Midbrain (tissue), 1 donor: ENCODE measurements around the gene KIAA1328.
"Not testable (repeated sequence)": the region's sequence is repeated elsewhere in the genome, so short reads cannot be mapped to it uniquely, and the experiment has no call there.

Source experiments
- DNase-seq: peaks from one replicate; lab custom pipeline; 2025; lab: John Stamatoyannopoulos, UW

The KIAA1328 gene

DNA sequence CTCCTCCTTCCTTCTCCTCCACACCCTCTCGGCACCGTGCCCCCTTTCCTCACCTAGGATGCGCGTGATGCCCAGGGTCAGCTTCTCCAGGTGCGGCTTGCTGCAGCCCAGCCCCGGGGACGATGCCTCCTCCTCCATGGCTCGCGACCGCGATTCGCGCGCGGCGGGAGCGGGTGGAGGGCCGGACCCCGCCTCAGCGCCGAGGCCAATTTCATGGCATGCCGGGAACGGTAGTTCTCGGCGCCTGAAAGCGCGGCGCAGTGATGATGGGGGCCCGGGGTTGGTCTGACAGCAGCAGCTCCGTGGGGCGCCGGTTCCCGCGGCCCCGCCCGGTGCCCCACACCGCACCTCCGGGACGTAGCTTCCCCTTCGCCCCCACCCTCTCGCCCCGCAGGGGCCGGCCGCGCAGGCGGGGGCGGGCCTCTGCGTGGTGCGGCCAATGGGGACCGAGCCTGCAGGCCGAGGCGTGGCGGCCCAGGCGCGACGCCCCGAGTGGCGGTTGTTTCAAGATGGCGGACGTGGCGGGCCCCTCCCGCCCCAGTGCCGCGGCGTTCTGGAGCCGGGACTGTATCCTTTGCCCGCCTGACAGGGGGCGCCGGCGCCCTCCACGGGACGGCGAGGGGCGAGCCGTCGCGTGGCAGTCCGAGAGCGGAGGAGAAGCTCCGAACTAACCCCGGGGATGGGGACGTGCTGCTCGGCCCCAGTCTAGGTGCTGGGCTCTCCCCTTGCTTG is at the start of gene KIAA1328, which contains the start of gene TPGS2:
Gene KIAA1328, plus strand, starts transcription at position 498 of the 732 bp plus-strand sequence. Its CDS starts 12 bp downstream, at position 510.
Gene TPGS2, minus strand, starts transcription at position 373 of the 732 bp plus-strand sequence. Its CDS starts 235 bp downstream, at position 138.
- DNase-seq: peak; percentile 91

DNA sequence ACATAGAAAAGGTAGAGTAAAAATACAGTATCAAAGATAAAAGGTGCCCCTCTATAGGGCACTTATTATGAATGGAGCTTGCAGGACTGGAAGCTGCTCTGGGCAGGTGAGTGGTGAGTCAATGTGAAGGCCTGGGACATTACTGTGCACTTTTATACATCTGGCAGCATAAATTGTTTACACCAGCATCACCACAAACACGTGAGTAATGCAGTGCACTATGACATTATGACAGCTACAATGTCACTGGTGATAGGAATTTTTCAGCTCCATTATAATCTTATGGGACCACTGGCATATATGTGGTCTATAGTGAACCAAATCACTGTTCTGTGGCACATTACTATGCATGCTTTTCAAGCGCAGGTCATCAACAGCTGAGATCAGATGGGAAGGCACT is 48.2 kb upstream of the KIAA1328 start:
- no peak for DNase-seq

- no peak for DNase-seq
Observed at GRCh38 chr18:36782710-36783109, 46.2 kb upstream of the KIAA1328 start.

DNA sequence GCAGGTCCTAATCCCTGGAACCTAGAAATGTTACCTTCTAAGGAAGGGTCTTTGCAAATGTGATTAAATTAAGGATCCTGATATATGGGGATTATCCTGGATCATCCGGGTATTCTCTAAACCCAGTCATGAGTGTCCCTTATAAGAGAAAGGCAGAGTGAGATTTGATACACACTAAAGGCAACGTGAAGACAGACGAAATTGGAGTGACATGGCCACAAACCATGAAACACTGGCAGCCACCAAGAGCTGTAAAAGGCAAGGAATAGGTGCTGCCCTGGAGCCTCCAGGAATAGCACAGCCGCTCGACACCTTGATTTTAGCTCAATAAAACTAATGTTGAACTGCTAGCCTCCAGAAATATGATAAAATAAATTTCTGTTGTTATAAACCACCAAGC is 45.1 kb upstream of the KIAA1328 start:
- DNase-seq: no peak

GRCh38 chr18:36786686-36787085 is 42.2 kb upstream of the KIAA1328 start:
- no peak for DNase-seq

- DNase-seq: no peak
Observed at GRCh38 chr18:36792634-36793283, 36.2 kb upstream of the KIAA1328 start.

GRCh38 chr18:36798738-36799473 is 30.0 kb upstream of the KIAA1328 start:
- DNase-seq: no peak

- no peak for DNase-seq
Observed at GRCh38 chr18:36805105-36805504, 23.8 kb upstream of the KIAA1328 start.

- DNase-seq: no peak
Observed at GRCh38 chr18:36808681-36809080, 20.2 kb upstream of the KIAA1328 start.

- DNase-seq: peak; percentile 69
Observed at GRCh38 chr18:36809590-36810381, 19.1 kb upstream of the KIAA1328 start.

GRCh38 chr18:36811430-36811829 is 17.5 kb upstream of the KIAA1328 start:
- DNase-seq: no peak

DNA sequence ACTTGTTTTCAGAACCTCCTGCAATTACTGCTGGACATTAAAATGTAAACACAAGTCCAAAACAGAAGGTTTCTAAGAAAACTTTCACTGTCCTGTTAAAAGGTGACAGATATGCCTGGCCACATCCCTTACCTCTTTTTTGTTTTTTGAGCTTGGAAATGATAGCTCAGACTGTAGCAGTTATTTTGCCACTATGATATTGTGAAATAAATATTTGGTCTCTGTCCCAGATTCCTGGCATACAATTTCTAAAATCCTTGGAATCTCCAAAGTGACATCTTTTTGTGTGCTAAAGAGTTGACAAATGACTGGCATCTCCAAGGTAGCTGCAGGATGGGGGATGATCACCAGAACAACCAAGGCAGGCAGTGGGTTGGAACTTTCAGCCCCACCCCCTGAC is 17.0 kb upstream of the KIAA1328 start:
- no peak for DNase-seq

GRCh38 chr18:36812678-36813077 is 16.2 kb upstream of the KIAA1328 start:
- DNase-seq: no peak

- DNase-seq: no peak
Observed at GRCh38 chr18:36813101-36813775, 15.7 kb upstream of the KIAA1328 start.

GRCh38 chr18:36813824-36814223 is 15.1 kb upstream of the KIAA1328 start:
- no peak for DNase-seq

DNA sequence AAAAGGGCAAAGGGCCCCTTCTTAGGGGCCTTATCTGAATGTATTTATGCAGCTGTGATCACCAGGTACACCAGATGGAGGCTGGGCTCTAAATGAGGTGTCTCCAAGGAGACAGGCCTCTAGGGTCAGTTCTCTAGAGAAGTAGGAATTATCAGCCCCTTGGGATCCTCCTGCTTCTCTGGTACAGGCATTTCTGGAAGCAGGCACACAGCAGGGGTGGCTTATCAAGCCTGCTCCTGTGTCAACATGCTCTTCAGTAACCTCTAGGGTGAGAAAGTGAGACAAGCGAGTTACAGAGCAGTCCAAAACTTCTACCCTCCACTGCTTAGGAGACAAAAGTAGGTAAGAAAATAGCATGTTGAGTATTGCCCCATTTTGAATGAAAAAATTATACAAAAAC is 13.9 kb upstream of the KIAA1328 start:
- no peak for DNase-seq

DNA sequence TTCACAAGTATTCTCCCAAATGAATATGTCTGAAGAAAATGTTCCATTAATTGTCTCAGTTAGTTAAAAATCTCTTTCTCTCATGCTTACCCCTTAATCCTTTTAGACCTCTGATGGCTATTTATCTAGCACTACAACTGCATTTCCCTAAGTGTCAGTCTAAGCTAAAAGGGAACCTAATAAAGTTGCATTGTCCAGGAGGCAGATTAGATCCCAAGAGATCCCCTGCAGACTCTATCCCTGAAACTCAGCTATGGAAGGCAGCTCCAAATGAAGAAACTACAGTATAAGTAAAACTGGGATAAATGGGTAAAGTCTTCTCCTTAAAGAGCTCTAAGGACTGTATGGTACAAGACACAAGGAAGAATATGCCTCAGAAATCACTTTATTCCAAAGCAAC is 12.8 kb upstream of the KIAA1328 start:
- not testable (repeated sequence) for DNase-seq

DNA sequence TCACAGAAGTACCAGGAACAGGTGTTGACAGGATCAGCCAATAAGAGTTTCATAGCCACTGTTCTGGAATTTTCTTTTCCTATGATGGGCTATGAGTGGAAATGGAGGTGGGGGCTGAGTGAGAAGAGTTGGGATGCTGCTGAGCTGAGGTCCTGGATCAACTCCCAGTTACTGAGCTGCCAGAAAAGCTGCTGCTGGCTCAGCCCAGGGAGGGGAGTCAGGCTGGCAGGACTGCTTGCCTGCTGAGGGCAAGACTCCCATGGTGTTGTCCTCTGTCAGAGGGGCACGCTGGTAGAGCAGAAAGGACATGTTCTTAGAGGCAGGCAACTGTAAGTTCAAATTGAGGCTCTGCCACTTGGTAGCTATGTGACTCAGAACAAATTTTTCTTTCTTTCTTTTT is 11.9 kb upstream of the KIAA1328 start:
- DNase-seq: no peak

- no peak for DNase-seq
Observed at GRCh38 chr18:36818652-36819051, 10.3 kb upstream of the KIAA1328 start.

DNA sequence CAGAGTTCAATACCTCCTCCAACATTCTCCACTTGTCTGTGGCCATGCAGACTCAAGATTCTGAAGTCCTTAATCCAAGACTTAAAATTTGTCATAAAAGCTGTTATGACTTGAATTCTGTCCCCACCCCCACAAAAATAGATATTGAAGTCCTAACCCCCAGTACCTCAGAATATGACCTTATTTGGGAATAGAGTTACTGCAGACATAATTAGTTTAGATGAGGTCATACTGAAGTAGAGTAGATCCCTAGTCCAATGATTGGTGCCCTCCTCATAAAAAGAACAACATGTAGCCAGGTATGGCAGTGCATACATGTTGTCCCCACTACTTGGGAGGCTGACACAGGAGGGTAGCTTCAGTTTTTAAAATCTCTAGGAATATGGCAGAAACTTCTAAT is 9.3 kb upstream of the KIAA1328 start:
- DNase-seq: no peak

DNA sequence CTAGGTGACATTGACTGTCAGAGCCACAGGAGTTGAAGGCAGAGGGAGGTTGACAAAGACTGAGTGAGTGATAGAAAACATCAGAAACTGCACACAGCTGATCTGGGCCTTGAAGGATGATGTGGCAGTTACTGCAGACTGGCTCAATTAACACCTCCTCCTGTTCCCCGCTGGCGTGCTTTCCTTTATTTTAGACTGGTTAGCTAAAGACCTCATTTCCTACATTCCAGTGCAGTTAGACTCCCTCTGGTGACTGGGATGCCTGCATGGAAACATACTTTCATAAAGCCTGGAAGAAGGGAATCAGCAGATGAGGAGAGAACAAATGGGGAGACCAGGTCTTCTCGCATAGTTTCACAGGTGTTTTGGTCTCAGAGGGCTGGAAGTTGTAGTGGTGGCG is 7.2 kb upstream of the KIAA1328 start:
- DNase-seq: no peak
